Activated T-cell treated with anti-CD3 and anti-CD28 coated beads, Interleukin-2, amount 50 U/mL, for 1 hour (primary cell): ENCODE measurements around the gene PBX4.

Experiments
- DNase-seq: peaks from one replicate; pipeline ENCODE4 v3.0.0-alpha.2; 2020

PBX4 gene

GRCh38 chr19:19552798-19553197 lies 65.7 kb downstream of the PBX4 start:
- peak; percentile 51 for DNase-seq

GRCh38 chr19:19551853-19552192 lies 66.7 kb downstream of the PBX4 start:
- DNase-seq = no peak

GRCh38 chr19:19550972-19551852 lies 67.3 kb downstream of the PBX4 start:
- DNase-seq = no peak

GRCh38 chr19:19550485-19550929 lies 68.0 kb downstream of the PBX4 start:
- no peak for DNase-seq

- no peak for DNase-seq
These were observed 68.6 kb downstream of the PBX4 start for GRCh38 chr19:19549804-19550464.

GRCh38 chr19:19548915-19549759 lies 69.3 kb downstream of the PBX4 start:
- no peak for DNase-seq

- no peak for DNase-seq
These were observed 70.7 kb downstream of the PBX4 start for GRCh38 chr19:19547674-19548336.

- no peak for DNase-seq
These were observed 71.7 kb downstream of the PBX4 start for GRCh38 chr19:19546751-19547162.

- DNase-seq = no peak
These were observed 72.8 kb downstream of the PBX4 start for GRCh38 chr19:19545707-19546106.

GRCh38 chr19:19544954-19545591 lies 73.4 kb downstream of the PBX4 start:
- no peak for DNase-seq

GRCh38 chr19:19544257-19544953 lies 74.1 kb downstream of the PBX4 start:
- DNase-seq = no peak

GRCh38 chr19:19543640-19544039 lies 74.8 kb downstream of the PBX4 start:
- DNase-seq = no peak

- no peak for DNase-seq
These were observed 75.4 kb downstream of the PBX4 start for GRCh38 chr19:19543101-19543500.

- no peak for DNase-seq
These were observed 76.0 kb downstream of the PBX4 start for GRCh38 chr19:19542507-19542906.

GRCh38 chr19:19541616-19542015 lies 76.9 kb downstream of the PBX4 start:
- no peak for DNase-seq

GRCh38 chr19:19540715-19541515 lies 77.6 kb downstream of the PBX4 start:
- DNase-seq = peak; percentile 75

GRCh38 chr19:19540064-19540714 lies 78.3 kb downstream of the PBX4 start:
- peak; percentile 70 for DNase-seq

- no peak for DNase-seq
These were observed 78.8 kb downstream of the PBX4 start for GRCh38 chr19:19539698-19540063.

- DNase-seq = no peak
These were observed 79.7 kb downstream of the PBX4 start for GRCh38 chr19:19538785-19539166.

GRCh38 chr19:19538061-19538784 lies 80.3 kb downstream of the PBX4 start, which contains the start of gene CILP2:
TSS of gene CILP2 (plus strand) at chr19:19538265. CDS start at chr19:19538350, 85 bp downstream.
- peak; percentile 62 for DNase-seq
